OCI-LY3 (cell line): ENCODE results near the gene SERINC3.
"Not testable (repeated sequence)": the region's sequence is repeated elsewhere in the genome, so short reads cannot be mapped to it uniquely, and the experiment has no call there.

Experiments used
- H2AFZ ChIP-seq: fragments of 200-600, 300-600 bp; shearing (Covaris generic); 2 replicates; pipeline ENCODE4 v1.6.0; 2014; ENCODE audit warnings: antibody characterized with exemption, low read depth, low read length
- H3K27ac ChIP-seq: fragments of 200-600, 300-600 bp; sonication (generic); 2 replicates; pipeline ENCODE4 v1.5.1; 2014; ENCODE audit warnings: mild to moderate bottlenecking, low read length, moderate library complexity, mixed read lengths
- H3K27me3 ChIP-seq: fragments of 200-600, 300-600 bp; sonication (generic); 2 replicates; pipeline ENCODE4 v1.6.1; 2014; ENCODE audit warnings: low read depth, low read length, mixed read lengths
- H3K36me3 ChIP-seq: fragments of 200-600, 300-600 bp; sonication (generic); replicated peaks from 2 replicates; pipeline ENCODE3; 2014; ENCODE audit warnings: low read depth, low read length, mixed read lengths
- H3K4me1 ChIP-seq: fragments of 300-600, 200-600 bp; sonication (generic); 2 replicates; pipeline ENCODE4 v1.6.1; 2014; ENCODE audit warnings: low read length, mixed read lengths
- H3K4me2 ChIP-seq: fragments of 200-600, 300-600 bp; sonication (generic); 2 replicates; pipeline ENCODE4 v1.6.1; 2014; ENCODE audit warnings: low read length, mixed read lengths
- H3K4me3 ChIP-seq: fragments of 300-600, 200-600 bp; sonication (generic); 2 replicates; pipeline ENCODE4 v1.5.1; 2014; ENCODE audit warnings: antibody characterized with exemption, mild to moderate bottlenecking, low read length, moderate library complexity
- H3K79me2 ChIP-seq: fragments of 300-600, 200-600 bp; shearing (Covaris generic); 2 replicates; pipeline ENCODE4 v1.6.1; 2014; ENCODE audit warnings: mild to moderate bottlenecking, low read length, mixed read lengths
- H3K9ac ChIP-seq: fragments of 300-600, 200-600 bp; shearing (Covaris generic); 2 replicates; pipeline ENCODE4 v1.6.0; 2014; ENCODE audit warnings: mild to moderate bottlenecking, low read length, moderate library complexity
- H3K9me3 ChIP-seq: fragments of 200-600, 300-600 bp; shearing (Covaris generic); 2 replicates; pipeline ENCODE4 v1.6.1; 2014; ENCODE audit warnings: low read length, mixed read lengths; ENCODE audit not compliant: insufficient read depth
- H4K20me1 ChIP-seq: fragments of 200-600, 300-600 bp; sonication (generic); 2 replicates; pipeline ENCODE4 v1.6.1; 2016; ENCODE audit warnings: low read length, mixed read lengths; ENCODE audit not compliant: insufficient read depth
- CTCF ChIP-seq: fragments of 200-600, 300-600 bp; sonication (generic); IDR thresholded peaks from 2 replicates; pipeline ENCODE4 v1.5.1; 2014; ENCODE audit warnings: antibody characterized with exemption, low read length, low read depth
- EZH2phosphoT487 ChIP-seq: fragments of 200-600 bp; shearing (Covaris generic); IDR thresholded peaks from 2 replicates; pipeline ENCODE4 v1.6.1; 2018; ENCODE audit warnings: antibody characterized with exemption, mixed run types, low read depth

The SERINC3 gene

GRCh38 chr20:44475694-44476560 is 45.9 kb downstream of the SERINC3 start, which contains the start of gene TTPAL:
Gene TTPAL (plus strand): TSS chr20:44475874. CDS start chr20:44480000, 4,126 bp downstream.
- H3K9me3 ChIP-seq: no peaks in the 10 kb centered on the region

GRCh38 chr20:44475372-44475693 is 46.5 kb downstream of the SERINC3 start:
- no peak overlapping the region for H3K27ac ChIP-seq
- H3K4me1 ChIP-seq: peaks cover 11% of the 10 kb centered on the region
- peak overlapping the region; percentile 86 for H3K4me2 ChIP-seq
- H3K9ac ChIP-seq: peak overlapping the region; percentile 91
- H3K9me3 ChIP-seq: no peaks in the 10 kb centered on the region
- peaks cover 9% of the 10 kb centered on the region for H3K27me3 ChIP-seq
- TF ChIP-seq EZH2phosphoT487: no peak
- TF ChIP-seq CTCF: no peak
- peak overlapping the region; percentile 89 for H3K4me3 ChIP-seq
- H4K20me1 ChIP-seq: no peaks in the 10 kb centered on the region
- no peaks in the 10 kb centered on the region for H3K36me3 ChIP-seq
- peak overlapping the region; percentile 81 for H2AFZ ChIP-seq
- peaks cover 16% of the 10 kb centered on the region for H3K79me2 ChIP-seq

More at GRCh38 chr20:44475694-44476560, 45.9 kb downstream of the SERINC3 start, which contains the start of gene TTPAL:
- H4K20me1 ChIP-seq: no peaks in the 10 kb centered on the region
- H3K4me1 ChIP-seq: peaks cover 11% of the 10 kb centered on the region
- H2AFZ ChIP-seq: peak within 1 kb of the TSS; percentile 81
- H3K27me3 ChIP-seq: peaks cover 4% of the 10 kb centered on the region
- H3K36me3 ChIP-seq: no peaks in the 10 kb centered on the region
- H3K79me2 ChIP-seq: peaks cover 16% of the 10 kb centered on the region
- H3K4me2 ChIP-seq: peak within 1 kb of the TSS; percentile 86
- peak within 1 kb of the TSS; percentile 91 for H3K9ac ChIP-seq
- TF ChIP-seq EZH2phosphoT487: no peak
- peak; percentile 39 for TF ChIP-seq CTCF
- H3K4me3 ChIP-seq: peak within 1 kb of the TSS; percentile 89
- H3K27ac ChIP-seq: peak within 1 kb of the TSS; percentile 42

- H2AFZ ChIP-seq, H3K4me3 ChIP-seq, H3K9ac ChIP-seq, H3K27ac ChIP-seq, H3K4me2 ChIP-seq, H4K20me1 ChIP-seq, H3K36me3 ChIP-seq, H3K9me3 ChIP-seq: not testable (repeated sequence)
- H3K4me1 ChIP-seq: peaks cover 11% of the 10 kb centered on the region
- H3K79me2 ChIP-seq: peaks cover 15% of the 10 kb centered on the region
- peaks cover 34% of the 10 kb centered on the region for H3K27me3 ChIP-seq
Measured at GRCh38 chr20:44472283-44472682, 49.6 kb downstream of the SERINC3 start.

- H3K27me3 ChIP-seq: peaks cover 40% of the 10 kb centered on the region
- H2AFZ ChIP-seq: no peak overlapping the region
- no peaks in the 10 kb centered on the region for H3K36me3 ChIP-seq
- peaks cover 6% of the 10 kb centered on the region for H3K4me1 ChIP-seq
- no peak overlapping the region for H3K4me2 ChIP-seq
- H4K20me1 ChIP-seq: no peaks in the 10 kb centered on the region
- H3K4me3 ChIP-seq: no peak overlapping the region
- peaks cover 7% of the 10 kb centered on the region for H3K79me2 ChIP-seq
- H3K27ac ChIP-seq: no peak overlapping the region
- H3K9ac ChIP-seq: no peak overlapping the region
- TF ChIP-seq CTCF (peak; percentile 35), EZH2phosphoT487 (no peak)
- no peaks in the 10 kb centered on the region for H3K9me3 ChIP-seq
Measured at GRCh38 chr20:44471481-44471882, 50.4 kb downstream of the SERINC3 start.
